ENCODE measurements around the gene PANX2. TPM values are rescaled to one million over a fixed set of nuclear protein-coding genes. Genes with fewer than 3 reads are reported as not detected.

PANX2 gene
- total and polyA plus RNA-seq, 2 experiments from 2014 or later, result 2.8 to 5.1 TPM

DNA sequence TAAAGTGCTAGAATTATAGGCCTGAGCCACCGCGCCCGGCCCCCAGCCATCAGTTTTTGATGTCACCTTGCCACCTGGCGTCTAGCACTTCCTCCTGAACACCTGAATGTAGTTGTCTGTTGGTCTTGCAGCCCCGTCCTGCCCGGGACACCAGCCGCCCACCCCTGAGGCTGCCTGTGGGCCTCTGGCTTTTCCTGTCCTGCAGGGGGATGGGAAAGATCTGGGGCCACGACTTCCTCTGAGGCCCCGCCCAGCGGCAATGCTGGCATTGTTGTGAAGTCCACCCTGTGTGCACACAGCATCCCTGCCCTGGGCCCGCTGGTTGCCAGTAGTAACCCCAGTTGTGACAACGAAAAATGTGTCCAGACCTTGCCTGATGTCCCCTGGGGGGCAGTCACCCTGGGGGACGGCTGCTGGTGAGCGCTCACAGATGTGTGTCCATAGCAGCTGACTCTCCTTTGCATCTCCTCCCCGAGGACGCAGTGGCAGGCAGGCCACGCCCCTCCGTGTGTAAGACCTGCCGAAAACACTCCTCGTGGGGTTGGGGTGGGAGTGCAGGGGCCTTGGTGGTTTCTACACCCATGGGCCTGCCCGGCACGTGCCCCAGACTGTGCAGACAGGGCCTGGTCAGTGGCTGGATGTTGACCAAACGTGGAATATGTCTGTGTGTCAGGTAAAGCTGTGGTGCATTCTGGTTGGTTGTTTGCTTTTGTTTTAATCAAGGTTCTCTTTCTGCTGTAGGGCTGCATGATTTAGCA lies 37.0 kb downstream of the PANX2 start:
- Mint-ChIP-seq H3K27ac (no peak overlapping the region), H3K9me3 (peaks cover 6% of the 10 kb centered on the region; the same call in 2 of the 3 replicates), H3K4me1 (0 out of 3 replicates have a peak, but pooled peaks cover 3% of the 10 kb centered on the region), H3K27me3 (ENCODE audit: insufficient read depth, low read depth, poor library complexity) (peaks cover 9% of the 10 kb centered on the region), H3K4me3 (no peak overlapping the region), H3K36me3 (ENCODE audit: low read depth) (peaks cover 42% of the 10 kb centered on the region)
- Histone ChIP-seq H3K27me3 (ENCODE audit: insufficient read depth) (0 out of 2 replicates have a peak, but pooled peaks cover under 1% of the 10 kb centered on the region), H3K9me2 (ENCODE audit: insufficient read depth) (no peaks in the 10 kb centered on the region), H3K36me3 (ENCODE audit: insufficient read depth) (peaks cover 7% of the 10 kb centered on the region; the same call in 1 of the 2 replicates), H4K20me1 (replicated peaks; ENCODE audit: insufficient read depth) (peaks cover 9% of the 10 kb centered on the region), H2AFZ (no peak overlapping the region), H3F3A (replicated peaks; ENCODE audit: low read depth) (peaks cover 5% of the 10 kb centered on the region; the same call in 1 of the 2 replicates), H3K4me2 (no peak overlapping the region), H3K4me3 (no peak overlapping the region), H3K79me2 (replicated peaks; ENCODE audit: insufficient read depth) (peaks cover 27% of the 10 kb centered on the region), H3K4me1 (ENCODE audit: insufficient read depth) (no peaks in the 10 kb centered on the region), H3K27ac (ENCODE audit: low read depth) (no peak overlapping the region)
- no peak for DNase-seq (ENCODE audit: low spot score)
- TF ChIP-seq CREB1 (CRISPR knock-in tag; IDR thresholded peaks at IDR 0.05; ENCODE audit: low read depth), result no peak
- TF ChIP-seq, protein P1, sequence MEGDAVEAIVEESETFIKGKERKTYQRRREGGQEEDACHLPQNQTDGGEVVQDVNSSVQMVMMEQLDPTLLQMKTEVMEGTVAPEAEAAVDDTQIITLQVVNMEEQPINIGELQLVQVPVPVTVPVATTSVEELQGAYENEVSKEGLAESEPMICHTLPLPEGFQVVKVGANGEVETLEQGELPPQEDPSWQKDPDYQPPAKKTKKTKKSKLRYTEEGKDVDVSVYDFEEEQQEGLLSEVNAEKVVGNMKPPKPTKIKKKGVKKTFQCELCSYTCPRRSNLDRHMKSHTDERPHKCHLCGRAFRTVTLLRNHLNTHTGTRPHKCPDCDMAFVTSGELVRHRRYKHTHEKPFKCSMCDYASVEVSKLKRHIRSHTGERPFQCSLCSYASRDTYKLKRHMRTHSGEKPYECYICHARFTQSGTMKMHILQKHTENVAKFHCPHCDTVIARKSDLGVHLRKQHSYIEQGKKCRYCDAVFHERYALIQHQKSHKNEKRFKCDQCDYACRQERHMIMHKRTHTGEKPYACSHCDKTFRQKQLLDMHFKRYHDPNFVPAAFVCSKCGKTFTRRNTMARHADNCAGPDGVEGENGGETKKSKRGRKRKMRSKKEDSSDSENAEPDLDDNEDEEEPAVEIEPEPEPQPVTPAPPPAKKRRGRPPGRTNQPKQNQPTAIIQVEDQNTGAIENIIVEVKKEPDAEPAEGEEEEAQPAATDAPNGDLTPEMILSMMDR (conservative IDR thresholded peaks at IDR 0.05; ENCODE audit: low read depth in 2 of 2), result no peak
- ATAC-seq, result no peak

DNA sequence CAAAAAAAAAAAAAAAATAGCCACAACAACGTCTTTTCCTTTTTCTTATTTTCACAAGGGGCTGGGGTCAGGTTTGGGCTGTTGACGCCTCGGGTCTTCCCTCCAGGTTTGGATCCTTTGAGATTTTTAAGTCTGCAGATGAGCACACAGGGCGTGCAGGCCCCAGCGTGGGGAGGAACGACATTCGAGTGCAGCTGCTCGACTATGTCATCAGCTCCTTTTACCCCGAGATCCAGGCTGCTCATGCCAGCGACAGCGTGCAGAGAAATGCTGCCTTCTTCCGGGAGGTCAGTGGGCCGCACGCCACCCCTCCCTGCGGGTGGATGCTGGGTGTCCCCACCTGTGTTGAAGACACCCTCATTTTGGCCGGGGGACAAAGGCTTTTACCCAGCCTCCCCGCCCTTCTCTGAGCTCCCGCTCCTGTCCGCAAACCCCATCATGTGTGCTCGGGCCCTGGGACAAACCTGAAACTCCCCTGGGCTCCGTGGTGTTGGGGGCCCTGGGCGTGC lies 38.0 kb downstream of the PANX2 start:
- H3K4me3 ChIP-seq, result no peak overlapping the region
- no peak overlapping the region for H3K27ac ChIP-seq (ENCODE audit: low read depth)
- peaks cover 43% of the 10 kb centered on the region for H3K36me3 Mint-ChIP-seq (ENCODE audit: low read depth)
- ATAC-seq (no peak), DNase-seq (ENCODE audit: low spot score) (no peak)
- 0 out of 3 replicates have a peak, but pooled peaks cover 2% of the 10 kb centered on the region for H3K4me1 Mint-ChIP-seq
- H3K9me3 Mint-ChIP-seq, result peaks cover 5% of the 10 kb centered on the region; the same call in 2 of the 3 replicates
- peaks cover 2% of the 10 kb centered on the region; the same call in 1 of the 2 replicates for H3F3A ChIP-seq (replicated peaks; ENCODE audit: low read depth)
- H3K4me2 ChIP-seq, result no peak overlapping the region
- no peaks in the 10 kb centered on the region for H3K4me1 ChIP-seq (ENCODE audit: insufficient read depth)
- 0 out of 2 replicates have a peak, but pooled peaks cover 7% of the 10 kb centered on the region for H3K36me3 ChIP-seq (ENCODE audit: insufficient read depth)
- H3K79me2 ChIP-seq (replicated peaks; ENCODE audit: insufficient read depth), result peaks cover 18% of the 10 kb centered on the region
- H3K9me2 ChIP-seq (ENCODE audit: insufficient read depth), result no peaks in the 10 kb centered on the region
- H3K4me3 Mint-ChIP-seq, result no peak overlapping the region
- H2AFZ ChIP-seq, result no peak overlapping the region
- H3K27ac Mint-ChIP-seq, result no peak overlapping the region; the same call in 1 of the 2 replicates
- H3K27me3 ChIP-seq (ENCODE audit: insufficient read depth), result no peaks in the 10 kb centered on the region
- peaks cover 11% of the 10 kb centered on the region for H4K20me1 ChIP-seq (replicated peaks; ENCODE audit: insufficient read depth)
- peaks cover 9% of the 10 kb centered on the region for H3K27me3 Mint-ChIP-seq (ENCODE audit: insufficient read depth, low read depth, poor library complexity)
- TF ChIP-seq STAT1 (IDR thresholded peaks at IDR 0.05; ENCODE audit: unreplicated experiment) (no peak), ZNF114 (CRISPR knock-in tag; IDR thresholded peaks at IDR 0.05) (no peak), EZH2 (IDR thresholded peaks at IDR 0.05; ENCODE audit: low read depth, unreplicated experiment) (no peak), EZH2phosphoT487 (IDR thresholded peaks at IDR 0.05; ENCODE audit: unreplicated experiment) (no peak), NANOG (IDR thresholded peaks at IDR 0.05; ENCODE audit: borderline replicate concordance) (no peak), JUNB (IDR thresholded peaks at IDR 0.05; ENCODE audit: unreplicated experiment) (no peak), ZNF331 (CRISPR knock-in tag; IDR thresholded peaks at IDR 0.05; ENCODE audit: low read depth) (no peak), CREB1 (CRISPR knock-in tag; IDR thresholded peaks at IDR 0.05; ENCODE audit: low read depth) (no peak), POLR2AphosphoS5 (IDR thresholded peaks at IDR 0.05; ENCODE audit: low read depth) (no peak)
- TF ChIP-seq, protein P2, sequence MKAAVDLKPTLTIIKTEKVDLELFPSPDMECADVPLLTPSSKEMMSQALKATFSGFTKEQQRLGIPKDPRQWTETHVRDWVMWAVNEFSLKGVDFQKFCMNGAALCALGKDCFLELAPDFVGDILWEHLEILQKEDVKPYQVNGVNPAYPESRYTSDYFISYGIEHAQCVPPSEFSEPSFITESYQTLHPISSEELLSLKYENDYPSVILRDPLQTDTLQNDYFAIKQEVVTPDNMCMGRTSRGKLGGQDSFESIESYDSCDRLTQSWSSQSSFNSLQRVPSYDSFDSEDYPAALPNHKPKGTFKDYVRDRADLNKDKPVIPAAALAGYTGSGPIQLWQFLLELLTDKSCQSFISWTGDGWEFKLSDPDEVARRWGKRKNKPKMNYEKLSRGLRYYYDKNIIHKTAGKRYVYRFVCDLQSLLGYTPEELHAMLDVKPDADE (IDR thresholded peaks at IDR 0.05), result no peak
- TF ChIP-seq, protein P3, sequence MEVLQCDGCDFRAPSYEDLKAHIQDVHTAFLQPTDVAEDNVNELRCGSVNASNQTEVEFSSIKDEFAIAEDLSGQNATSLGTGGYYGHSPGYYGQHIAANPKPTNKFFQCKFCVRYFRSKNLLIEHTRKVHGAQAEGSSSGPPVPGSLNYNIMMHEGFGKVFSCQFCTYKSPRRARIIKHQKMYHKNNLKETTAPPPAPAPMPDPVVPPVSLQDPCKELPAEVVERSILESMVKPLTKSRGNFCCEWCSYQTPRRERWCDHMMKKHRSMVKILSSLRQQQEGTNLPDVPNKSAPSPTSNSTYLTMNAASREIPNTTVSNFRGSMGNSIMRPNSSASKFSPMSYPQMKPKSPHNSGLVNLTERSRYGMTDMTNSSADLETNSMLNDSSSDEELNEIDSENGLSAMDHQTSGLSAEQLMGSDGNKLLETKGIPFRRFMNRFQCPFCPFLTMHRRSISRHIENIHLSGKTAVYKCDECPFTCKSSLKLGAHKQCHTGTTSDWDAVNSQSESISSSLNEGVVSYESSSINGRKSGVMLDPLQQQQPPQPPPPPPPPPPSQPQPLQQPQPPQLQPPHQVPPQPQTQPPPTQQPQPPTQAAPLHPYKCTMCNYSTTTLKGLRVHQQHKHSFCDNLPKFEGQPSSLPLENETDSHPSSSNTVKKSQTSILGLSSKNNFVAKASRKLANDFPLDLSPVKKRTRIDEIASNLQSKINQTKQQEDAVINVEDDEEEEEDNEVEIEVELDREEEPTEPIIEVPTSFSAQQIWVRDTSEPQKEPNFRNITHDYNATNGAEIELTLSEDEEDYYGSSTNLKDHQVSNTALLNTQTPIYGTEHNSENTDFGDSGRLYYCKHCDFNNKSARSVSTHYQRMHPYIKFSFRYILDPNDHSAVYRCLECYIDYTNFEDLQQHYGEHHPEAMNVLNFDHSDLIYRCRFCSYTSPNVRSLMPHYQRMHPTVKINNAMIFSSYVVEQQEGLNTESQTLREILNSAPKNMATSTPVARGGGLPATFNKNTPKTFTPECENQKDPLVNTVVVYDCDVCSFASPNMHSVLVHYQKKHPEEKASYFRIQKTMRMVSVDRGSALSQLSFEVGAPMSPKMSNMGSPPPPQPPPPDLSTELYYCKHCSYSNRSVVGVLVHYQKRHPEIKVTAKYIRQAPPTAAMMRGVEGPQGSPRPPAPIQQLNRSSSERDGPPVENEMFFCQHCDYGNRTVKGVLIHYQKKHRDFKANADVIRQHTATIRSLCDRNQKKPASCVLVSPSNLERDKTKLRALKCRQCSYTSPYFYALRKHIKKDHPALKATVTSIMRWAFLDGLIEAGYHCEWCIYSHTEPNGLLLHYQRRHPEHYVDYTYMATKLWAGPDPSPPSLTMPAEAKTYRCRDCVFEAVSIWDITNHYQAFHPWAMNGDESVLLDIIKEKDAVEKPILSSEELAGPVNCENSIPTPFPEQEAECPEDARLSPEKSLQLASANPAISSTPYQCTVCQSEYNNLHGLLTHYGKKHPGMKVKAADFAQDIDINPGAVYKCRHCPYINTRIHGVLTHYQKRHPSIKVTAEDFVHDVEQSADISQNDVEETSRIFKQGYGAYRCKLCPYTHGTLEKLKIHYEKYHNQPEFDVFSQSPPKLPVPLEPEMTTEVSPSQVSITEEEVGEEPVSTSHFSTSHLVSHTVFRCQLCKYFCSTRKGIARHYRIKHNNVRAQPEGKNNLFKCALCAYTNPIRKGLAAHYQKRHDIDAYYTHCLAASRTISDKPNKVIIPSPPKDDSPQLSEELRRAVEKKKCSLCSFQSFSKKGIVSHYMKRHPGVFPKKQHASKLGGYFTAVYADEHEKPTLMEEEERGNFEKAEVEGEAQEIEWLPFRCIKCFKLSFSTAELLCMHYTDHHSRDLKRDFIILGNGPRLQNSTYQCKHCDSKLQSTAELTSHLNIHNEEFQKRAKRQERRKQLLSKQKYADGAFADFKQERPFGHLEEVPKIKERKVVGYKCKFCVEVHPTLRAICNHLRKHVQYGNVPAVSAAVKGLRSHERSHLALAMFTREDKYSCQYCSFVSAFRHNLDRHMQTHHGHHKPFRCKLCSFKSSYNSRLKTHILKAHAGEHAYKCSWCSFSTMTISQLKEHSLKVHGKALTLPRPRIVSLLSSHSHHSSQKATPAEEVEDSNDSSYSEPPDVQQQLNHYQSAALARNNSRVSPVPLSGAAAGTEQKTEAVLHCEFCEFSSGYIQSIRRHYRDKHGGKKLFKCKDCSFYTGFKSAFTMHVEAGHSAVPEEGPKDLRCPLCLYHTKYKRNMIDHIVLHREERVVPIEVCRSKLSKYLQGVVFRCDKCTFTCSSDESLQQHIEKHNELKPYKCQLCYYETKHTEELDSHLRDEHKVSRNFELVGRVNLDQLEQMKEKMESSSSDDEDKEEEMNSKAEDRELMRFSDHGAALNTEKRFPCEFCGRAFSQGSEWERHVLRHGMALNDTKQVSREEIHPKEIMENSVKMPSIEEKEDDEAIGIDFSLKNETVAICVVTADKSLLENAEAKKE (CRISPR knock-in tag; IDR thresholded peaks at IDR 0.05), result no peak
